CD4-positive, alpha-beta T cell treated with Interleukin-6 at 100 ng/mL for 8 hours (primary cell): ENCODE results near the gene RNF13.

Source experiments
- DNase-seq: peaks from one replicate; pipeline ENCODE4 v3.0.0-alpha.2; 2020; ENCODE audit warnings: mixed read lengths, low spot score

RNF13 gene, protein sequence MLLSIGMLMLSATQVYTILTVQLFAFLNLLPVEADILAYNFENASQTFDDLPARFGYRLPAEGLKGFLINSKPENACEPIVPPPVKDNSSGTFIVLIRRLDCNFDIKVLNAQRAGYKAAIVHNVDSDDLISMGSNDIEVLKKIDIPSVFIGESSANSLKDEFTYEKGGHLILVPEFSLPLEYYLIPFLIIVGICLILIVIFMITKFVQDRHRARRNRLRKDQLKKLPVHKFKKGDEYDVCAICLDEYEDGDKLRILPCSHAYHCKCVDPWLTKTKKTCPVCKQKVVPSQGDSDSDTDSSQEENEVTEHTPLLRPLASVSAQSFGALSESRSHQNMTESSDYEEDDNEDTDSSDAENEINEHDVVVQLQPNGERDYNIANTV

GRCh38 chr3:149812606-149813366, at the start of gene RNF13:
Gene RNF13, plus strand, starts transcription at chr3:149813215. Its CDS starts 32,812 bp downstream, at chr3:149846027.
- DNase-seq: peak; percentile 90

GRCh38 chr3:149763565-149764195, 49.3 kb upstream of the RNF13 start:
- DNase-seq: no peak

- DNase-seq: no peak
Measured at GRCh38 chr3:149764302-149764701, 48.7 kb upstream of the RNF13 start.

- DNase-seq: no peak
Measured at GRCh38 chr3:149765762-149766334, 47.2 kb upstream of the RNF13 start.

- DNase-seq: no peak
Measured at GRCh38 chr3:149767720-149768119, 45.3 kb upstream of the RNF13 start.

GRCh38 chr3:149768704-149769103, 44.3 kb upstream of the RNF13 start:
- no peak for DNase-seq

DNA sequence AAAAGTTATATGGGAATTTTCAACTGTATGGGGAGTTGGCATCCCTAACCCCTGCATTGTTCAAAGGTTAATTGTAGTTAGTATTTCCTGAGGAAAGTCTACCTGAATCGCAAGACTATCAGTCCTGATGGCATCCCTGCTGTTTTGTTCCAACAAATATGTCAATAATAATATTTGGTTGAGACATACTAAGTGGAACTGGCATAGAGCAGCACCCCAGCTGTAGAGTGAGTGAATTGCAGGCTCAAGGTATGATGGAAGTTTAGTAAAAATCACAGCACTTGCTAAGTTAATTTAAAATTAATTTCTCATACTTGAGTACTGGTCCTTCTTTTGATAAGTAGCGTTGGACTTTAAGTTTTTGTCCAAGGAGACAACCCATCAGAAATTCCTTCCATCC, 42.8 kb upstream of the RNF13 start:
- no peak for DNase-seq

- peak; percentile 26 for DNase-seq
Measured at GRCh38 chr3:149771652-149772271, 41.3 kb upstream of the RNF13 start.

- no peak for DNase-seq
Measured at GRCh38 chr3:149772861-149773260, 40.2 kb upstream of the RNF13 start.

DNA sequence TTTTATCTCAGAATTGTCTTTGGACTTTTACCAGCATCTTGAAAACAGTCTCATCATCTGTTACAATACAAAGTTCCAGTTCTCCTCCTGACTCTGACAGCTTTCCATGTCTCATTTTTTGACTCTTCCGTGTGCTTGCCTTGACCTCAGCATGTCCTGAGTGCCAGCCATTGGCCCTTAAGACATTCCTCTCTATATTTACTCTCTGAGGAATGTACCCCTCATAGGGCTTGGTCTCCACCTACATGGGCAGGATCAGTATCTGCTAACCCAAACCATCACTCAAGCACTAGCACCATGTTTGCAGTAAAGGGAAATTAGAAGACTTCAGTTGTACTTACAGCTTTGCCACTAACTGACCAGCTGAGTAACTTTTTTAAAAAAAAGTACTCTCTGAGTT, 36.8 kb upstream of the RNF13 start:
- DNase-seq: no peak

- DNase-seq: no peak
Measured at GRCh38 chr3:149777414-149778214, 35.4 kb upstream of the RNF13 start.

- DNase-seq: no peak
Measured at GRCh38 chr3:149781211-149781610, 31.8 kb upstream of the RNF13 start.

DNA sequence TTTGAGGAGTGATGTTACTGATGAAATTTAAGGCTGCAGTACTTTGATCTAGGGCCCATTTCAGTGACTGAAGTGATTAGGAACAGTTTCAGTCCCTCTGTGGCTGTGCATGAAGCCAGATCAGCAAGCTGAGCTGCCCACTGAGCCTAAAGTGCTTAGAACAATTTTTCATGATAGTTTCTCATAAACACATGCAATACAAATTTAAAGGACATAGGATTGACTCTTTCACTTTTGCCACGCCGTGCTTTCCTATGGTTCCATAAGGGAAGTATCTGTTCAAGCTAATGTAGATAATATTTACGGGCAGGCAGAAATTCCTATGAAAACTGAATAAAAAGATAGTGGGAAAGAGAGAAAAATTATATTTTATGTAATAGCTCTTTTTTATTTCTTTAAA, 31.3 kb upstream of the RNF13 start:
- DNase-seq: no peak

- DNase-seq: no peak
Measured at GRCh38 chr3:149783576-149783975, 29.4 kb upstream of the RNF13 start.

DNA sequence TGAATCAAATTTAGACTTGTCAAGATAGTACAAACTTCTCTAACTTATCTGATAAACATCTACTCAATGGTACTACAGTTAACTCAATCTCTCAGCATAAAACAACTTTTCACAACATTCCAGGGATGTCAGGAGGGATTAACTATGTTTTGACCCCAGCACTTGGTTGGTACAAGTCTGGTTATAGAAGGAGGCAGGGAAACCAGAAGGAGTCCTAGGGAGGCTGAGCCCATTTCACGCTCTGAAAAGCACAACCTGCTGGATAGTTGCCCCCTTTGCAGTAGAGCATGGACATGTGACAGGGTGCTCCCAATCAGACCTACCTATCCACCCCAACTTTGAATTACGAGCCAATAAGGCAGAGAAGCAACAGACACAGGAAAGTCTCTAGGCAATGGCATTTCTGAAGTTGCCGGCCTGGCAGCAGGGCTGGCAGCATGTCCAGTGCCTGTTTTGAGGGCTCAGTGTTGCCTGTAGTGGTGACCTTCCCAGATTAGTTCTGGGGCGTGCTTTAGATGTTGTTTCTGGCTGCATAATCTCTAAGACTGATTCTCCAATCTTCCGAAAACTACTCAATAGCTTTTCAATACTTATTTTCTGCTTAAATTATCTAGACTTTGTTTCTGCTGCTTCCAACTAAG, 28.8 kb upstream of the RNF13 start:
- no peak for DNase-seq

GRCh38 chr3:149790268-149790667, 22.7 kb upstream of the RNF13 start:
- DNase-seq: no peak

DNA sequence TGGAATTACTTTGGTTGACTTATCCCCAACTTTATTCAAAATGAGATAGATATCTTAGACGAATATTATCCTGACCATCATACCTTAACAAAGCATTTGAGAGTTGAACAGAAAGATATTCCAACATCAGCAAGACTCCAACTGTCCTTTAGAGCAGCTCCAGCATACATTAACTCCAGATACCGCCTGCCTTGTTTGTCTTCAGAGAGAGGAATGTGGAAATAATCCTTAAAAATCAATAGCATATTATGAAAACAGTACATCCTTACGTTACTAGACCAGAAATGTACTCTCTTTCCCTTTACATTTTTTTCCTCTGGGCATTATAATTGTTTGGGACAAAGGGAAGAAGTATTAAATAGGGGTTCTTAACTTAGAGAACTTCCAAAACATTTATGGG, 22.3 kb upstream of the RNF13 start:
- no peak for DNase-seq

DNA sequence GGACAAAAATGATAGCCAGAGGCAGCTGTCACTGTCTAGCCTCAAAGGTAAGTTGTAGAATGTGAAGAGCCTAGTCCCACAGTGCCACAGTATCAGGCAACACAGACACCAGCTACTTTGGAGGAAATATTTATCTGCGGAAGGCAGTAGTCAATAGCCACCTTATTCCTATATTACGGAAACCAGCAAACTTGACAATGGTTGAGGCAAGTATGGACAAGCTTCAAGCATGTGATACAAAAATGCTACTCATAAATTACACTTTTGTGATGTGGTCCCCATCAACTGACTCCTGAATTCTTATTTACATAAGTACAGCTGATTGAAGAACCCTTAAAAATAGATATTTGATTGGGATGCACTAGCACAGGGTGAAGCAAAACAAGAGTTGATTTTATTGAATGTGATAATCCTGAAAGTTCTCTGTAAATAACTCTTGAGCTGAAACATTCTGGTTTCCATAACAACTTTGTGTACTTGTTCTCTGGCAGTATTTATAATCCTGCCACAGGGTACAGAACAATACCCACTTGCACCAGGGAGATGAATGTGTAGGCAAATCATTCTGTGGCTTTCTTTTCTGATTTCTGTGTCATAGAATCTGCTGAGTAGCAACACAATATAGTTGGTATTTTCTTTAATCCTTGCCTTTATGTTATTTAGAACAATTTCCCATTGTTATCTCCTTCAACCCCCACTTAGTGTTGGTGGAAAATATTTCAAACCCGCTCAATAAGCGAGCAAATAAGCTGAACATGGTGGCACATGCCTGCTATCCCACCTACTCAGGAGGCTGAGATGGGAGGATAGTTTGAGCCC, 20.4 kb upstream of the RNF13 start, which contains the start of gene ANKUB1:
ANKUB1 (minus strand) TSS at position 103 of the 819 bp plus-strand sequence. CDS start 188 bp downstream, outside the sequence.
- DNase-seq: no peak

DNA sequence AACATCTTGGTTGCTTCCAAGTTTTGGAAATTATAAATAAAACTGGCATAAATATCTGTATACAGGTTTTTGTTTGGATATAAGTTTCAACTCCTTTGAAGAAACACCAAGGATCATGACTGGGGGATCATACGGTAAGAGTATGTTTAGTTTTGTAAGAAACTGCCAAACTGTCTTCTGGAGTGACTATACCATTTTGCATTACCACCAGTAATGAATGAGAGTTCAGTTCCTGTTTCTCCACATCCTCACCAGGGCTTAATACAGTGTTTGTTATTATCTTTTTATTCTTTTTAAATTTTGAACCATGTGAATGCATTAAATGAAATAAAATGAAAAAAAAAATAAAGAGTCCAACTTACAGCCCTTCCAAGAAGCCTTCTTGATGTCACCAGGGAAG, 17.0 kb upstream of the RNF13 start:
- DNase-seq: no peak

DNA sequence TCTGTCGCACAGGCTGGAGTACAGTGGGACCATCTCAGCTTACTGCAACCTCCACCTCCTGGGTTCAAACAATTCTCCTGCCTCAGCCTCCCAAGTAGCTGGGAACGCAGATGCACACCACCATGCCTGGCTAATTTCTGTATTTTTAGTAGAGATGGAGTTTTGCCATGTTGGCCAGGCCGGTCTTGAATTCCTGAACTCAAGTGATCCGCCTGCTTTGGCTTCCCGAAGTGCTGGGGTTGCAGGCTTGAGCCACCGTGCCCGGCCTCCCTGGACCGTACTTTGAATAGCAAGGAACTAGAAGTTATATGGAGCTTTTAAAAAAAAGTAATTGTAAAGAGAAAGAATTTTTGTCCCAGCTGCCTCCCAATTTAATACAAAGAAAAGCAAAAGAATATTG, 12.3 kb upstream of the RNF13 start:
- DNase-seq: no peak
